PC-3 (cell line): ENCODE data around the gene TWNK. TPM values are rescaled to one million over a fixed set of nuclear protein-coding genes. Genes with fewer than 3 reads are reported as not detected.
A peak's percentile ranks its signal among the peaks of the same experiment; 100 is the strongest.

Experiments used
- ATAC-seq: fragments of 200-7000 bp; cut with Tn5 transposase; 2 replicates; pipeline ENCODE4 v1.9.1; 2020; ENCODE audit warnings: mild to moderate bottlenecking, moderate library complexity
- BruUV-seq: library from RNA; stranded (reverse); fragments of 400-500 nt; replicated peaks from 2 replicates; lab custom pipeline; 2021; lab: Mats Ljungman, UMichigan
- CTCF ChIA-PET: fragments of 300-600 bp; sonication (Branson Sonifier 250); formaldehyde crosslinking; loops from one replicate; lab custom pipeline; 2022; ENCODE audit warnings: antibody characterized with exemption; lab: Charles Lee
- POLR2A ChIA-PET: fragments of 300-600 bp; sonication (Branson Sonifier 250); formaldehyde crosslinking; loops from one replicate; lab custom pipeline; 2022; ENCODE audit warnings: antibody characterized with exemption; ENCODE audit not compliant: unreplicated experiment; lab: Charles Lee
- DNase-seq: peaks from one replicate; pipeline ENCODE4 v3.0.0-alpha.2; 2015
- H2AFZ ChIP-seq: fragments of 300-600 bp; sonication (generic); 2 replicates; pipeline ENCODE4 v1.6.0; 2016; ENCODE audit warnings: antibody characterized with exemption, low read length
- H3F3A ChIP-seq: fragments of 300-600 bp; sonication (generic); one replicate; pipeline ENCODE4 v1.6.0; 2017; ENCODE audit warnings: antibody characterized with exemption, low read length, control low read depth, mild to moderate bottlenecking; ENCODE audit not compliant: unreplicated experiment
- H3K27ac ChIP-seq: fragments of 300-600 bp; sonication (generic); 2 replicates; pipeline ENCODE4 v1.5.1; 2016; ENCODE audit warnings: mild to moderate bottlenecking, low read length
- H3K27me3 ChIP-seq: fragments of 300-600 bp; sonication (generic); 2 replicates; pipeline ENCODE4 v1.6.1; 2016; ENCODE audit warnings: low read length, mixed read lengths
- H3K36me3 ChIP-seq: fragments of 300-600 bp; sonication (generic); 2 replicates; pipeline ENCODE4 v1.6.1; 2016; ENCODE audit warnings: low read depth, mixed run types, low read length, mixed read lengths
- H3K4me1 ChIP-seq: fragments of 300-600 bp; sonication (generic); 2 replicates; pipeline ENCODE4 v1.5.1; 2016; ENCODE audit warnings: low read length; ENCODE audit not compliant: insufficient read depth
- H3K4me2 ChIP-seq: fragments of 300-600 bp; sonication (generic); 2 replicates; pipeline ENCODE4 v1.6.0; 2016; ENCODE audit warnings: low read length
- H3K4me3 ChIP-seq: fragments of 300-600 bp; sonication (generic); 2 replicates; pipeline ENCODE4 v1.5.1; 2016; ENCODE audit warnings: mild to moderate bottlenecking, low read length, mixed read lengths
- H3K79me2 ChIP-seq: fragments of 300-600 bp; sonication (generic); 2 replicates; pipeline ENCODE4 v1.6.1; 2017; ENCODE audit warnings: low read length, mixed read lengths
- H3K9ac ChIP-seq: fragments of 300-600 bp; sonication (generic); 2 replicates; pipeline ENCODE4 v1.6.0; 2016; ENCODE audit warnings: mild to moderate bottlenecking, low read length
- H3K9me2 ChIP-seq: fragments of 300-600 bp; sonication (generic); replicated peaks from 2 replicates; pipeline ENCODE4 v1.6.1; 2016; ENCODE audit warnings: mixed run types, low read length, mixed read lengths
- H3K9me3 ChIP-seq: fragments of 300-600 bp; sonication (generic); 2 replicates; pipeline ENCODE4 v1.6.1; 2016; ENCODE audit warnings: low read length, mixed read lengths
- H4K20me1 ChIP-seq: fragments of 300-600 bp; sonication (generic); 2 replicates; pipeline ENCODE4 v1.6.1; 2016; ENCODE audit warnings: low read length, mixed read lengths
- CTCF ChIP-seq: fragments of 300-600 bp; sonication (generic); conservative IDR thresholded peaks from 2 replicates; pipeline ENCODE4 v1.5.1; 2017; ENCODE audit warnings: antibody characterized with exemption, low read depth, mild to moderate bottlenecking, low read length
- EZH2 ChIP-seq: fragments of 300-600 bp; sonication (generic); IDR thresholded peaks from one replicate; pipeline ENCODE4 v1.6.1; 2017; ENCODE audit warnings: antibody characterized with exemption, mild to moderate bottlenecking, low read length; ENCODE audit not compliant: unreplicated experiment
- EZH2phosphoT487 ChIP-seq: fragments of 300-600 bp; sonication (generic); IDR thresholded peaks from 2 replicates; pipeline ENCODE4 v1.6.1; 2018; ENCODE audit warnings: mild to moderate bottlenecking, antibody characterized with exemption, low read length, borderline replicate concordance
- intact Hi-C: fragments of 100-400 bp; cut with micrococcal nuclease; formaldehyde crosslinking; loops from 2 replicates; pipeline ENCODE4 v1.9.0; 2023
- microRNA-seq: library from miRNA; unstranded; fragments of <30 nt; microRNA quantifications from one replicate; pipeline ENCODE4 v1.1.0, GENCODE V29; 2020; ENCODE audit not compliant: unreplicated experiment
- total RNA-seq: library from RNA; depleted of rRNA; stranded (reverse); fragments of >200 nt; gene quantifications from 2 replicates; pipeline ENCODE4 v1.2.3, GENCODE V29; 2014; rRNA removed

TWNK gene
- total RNA-seq, 1 experiment from 2014 or later: 7.5 TPM

DNA sequence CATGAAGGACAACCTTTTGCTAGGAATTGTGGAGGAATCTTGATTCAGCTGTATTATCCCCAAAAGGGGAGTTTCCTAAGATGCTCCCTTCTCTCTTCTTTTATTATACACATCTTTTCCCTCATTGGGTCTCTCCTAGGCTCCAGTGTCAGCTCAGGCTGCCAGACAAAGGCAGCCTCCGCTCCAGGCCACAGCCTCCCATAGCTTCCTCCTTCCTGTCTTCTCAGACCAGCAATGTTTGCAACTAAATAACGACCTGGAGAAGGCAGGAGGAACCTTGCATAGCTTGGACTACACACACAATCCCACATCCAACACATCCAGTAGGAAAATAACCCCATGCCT lies 56.0 kb downstream of the TWNK start:
- Histone ChIP-seq H3K36me3 (no peaks in the 10 kb centered on the region), H3K4me2 (peak overlapping the region; percentile 85), H3K4me3 (peak overlapping the region; percentile 62), H2AFZ (peak overlapping the region; percentile 80), H3K27ac (peak overlapping the region; percentile 62), H3K4me1 (peaks cover 16% of the 10 kb centered on the region), H3K9ac (peak overlapping the region; percentile 75), H3F3A (no peaks in the 10 kb centered on the region), H4K20me1 (no peaks in the 10 kb centered on the region), H3K9me3 (no peaks in the 10 kb centered on the region), H3K9me2 (no peaks in the 10 kb centered on the region), H3K79me2 (no peaks in the 10 kb centered on the region), H3K27me3 (no peaks in the 10 kb centered on the region)
- ATAC-seq: peak; percentile 2; the same call in 1 of the 2 replicates
- TF ChIP-seq EZH2: no peak
- no peak for TF ChIP-seq CTCF
- no peak for TF ChIP-seq EZH2phosphoT487
- BruUV-seq: no TSS peak
- ChIA-PET POLR2A (interaction anchor here (0.6 to 0.8 kb wide), 3 partner anchors 18 to 339 kb away, joined by 3 to 11 read pairs (median 4); no protein-coding TSS in a partner anchor), CTCF (interaction anchor here (0.6 to 1.8 kb wide), 7 partner anchors 9 to 58 kb away, joined by 3 to 7 read pairs (median 4); partner anchors contain the start of gene KAZALD1)
- intact Hi-C loops: loop anchor here (5.0 kb wide), 1 partner anchor 99 kb away; no protein-coding TSS in a partner anchor
- DNase-seq: no peak

Small RNA genes lying within 50 kb of the gene (microRNA-seq; reads per million reads assigned to microRNA genes)
- gene MIR608: not detected

Other genes with a start within 250 kb of the TWNK start
- gene PAX2, start 242.0 kb upstream of the TWNK start, total RNA-seq: not detected in 2 replicates
- 18.5 and 19.5 TPM in 2 replicates for gene SLF2, start 74.6 kb upstream of the TWNK start, total RNA-seq
- gene SEMA4G, start 18.0 kb upstream of the TWNK start, total RNA-seq: 2.6 TPM in 2 replicates
- gene MRPL43, start within 50 bp of the TWNK start, total RNA-seq: 81.0 and 90.5 TPM in 2 replicates
- 58.3 and 67.2 TPM in 2 replicates for gene LZTS2, start 12.3 kb downstream of the TWNK start, total RNA-seq
- 2.5 and 2.8 TPM in 2 replicates for gene PDZD7, start 43.6 kb downstream of the TWNK start, total RNA-seq
- gene SFXN3, start 43.7 kb downstream of the TWNK start, total RNA-seq: 46.7 and 63.7 TPM in 2 replicates
- 24.9 and 25.1 TPM in 2 replicates for gene KAZALD1, start 74.4 kb downstream of the TWNK start, total RNA-seq
- gene TLX1, start 143.8 kb downstream of the TWNK start, total RNA-seq: not detected in 2 replicates
- gene LBX1, start 241.9 kb downstream of the TWNK start, total RNA-seq: not detected in 2 replicates